HG03175 (cell line): ENCODE results near the gene PROX1.

Experiments used
- ATAC-seq: cut with Tn5 transposase; IDR thresholded peaks from one replicate; pipeline ENCODE4 v1.9.1; 2021; ENCODE audit warnings: mild to moderate bottlenecking, moderate library complexity; ENCODE audit not compliant: unreplicated experiment

The PROX1 gene

GRCh38 chr1:213997038-213997771, 9.4 kb downstream of the PROX1 start:
- no peak for ATAC-seq

- no peak for ATAC-seq
These were observed 10.0 kb downstream of the PROX1 start for GRCh38 chr1:213997772-213998107.

GRCh38 chr1:213998785-213999184, 11.0 kb downstream of the PROX1 start:
- ATAC-seq, result no peak

GRCh38 chr1:213999732-214000131, 12.0 kb downstream of the PROX1 start:
- ATAC-seq, result no peak

- ATAC-seq, result no peak
These were observed 14.3 kb downstream of the PROX1 start for GRCh38 chr1:214002060-214002459.

- no peak for ATAC-seq
These were observed 14.7 kb downstream of the PROX1 start for GRCh38 chr1:214002472-214002871.

- ATAC-seq, result no peak
These were observed 15.5 kb downstream of the PROX1 start for GRCh38 chr1:214003233-214003632.

GRCh38 chr1:214004014-214004413, 16.2 kb downstream of the PROX1 start:
- no peak for ATAC-seq

GRCh38 chr1:214004795-214005194, 17.0 kb downstream of the PROX1 start:
- no peak for ATAC-seq

- no peak for ATAC-seq
These were observed 17.9 kb downstream of the PROX1 start for GRCh38 chr1:214005708-214006107.

GRCh38 chr1:214006845-214007244, 19.1 kb downstream of the PROX1 start:
- ATAC-seq, result no peak

- ATAC-seq, result no peak
These were observed 20.6 kb downstream of the PROX1 start for GRCh38 chr1:214008347-214008746.

GRCh38 chr1:214008791-214009422, 21.1 kb downstream of the PROX1 start:
- ATAC-seq, result no peak

GRCh38 chr1:214009423-214010196, 21.8 kb downstream of the PROX1 start:
- ATAC-seq, result no peak

- no peak for ATAC-seq
These were observed 22.4 kb downstream of the PROX1 start for GRCh38 chr1:214010197-214010573.

GRCh38 chr1:214010717-214011116, 22.9 kb downstream of the PROX1 start:
- ATAC-seq, result no peak

- no peak for ATAC-seq
These were observed 24.6 kb downstream of the PROX1 start for GRCh38 chr1:214012418-214012817.

GRCh38 chr1:214013614-214014377, 26.0 kb downstream of the PROX1 start:
- no peak for ATAC-seq

- ATAC-seq, result no peak
These were observed 27.0 kb downstream of the PROX1 start for GRCh38 chr1:214014730-214015129.

GRCh38 chr1:214017191-214017982, 29.6 kb downstream of the PROX1 start:
- no peak for ATAC-seq
